NCI-H146 (cell line): ENCODE results near the gene TNS3.
"Not testable (repeated sequence)": the region's sequence is repeated elsewhere in the genome, so short reads cannot be mapped to it uniquely, and the experiment has no call there.

Experiments used
- DNase-seq: peaks from one replicate; lab custom pipeline; 2025; lab: John Stamatoyannopoulos, UW

TNS3 gene

DNA sequence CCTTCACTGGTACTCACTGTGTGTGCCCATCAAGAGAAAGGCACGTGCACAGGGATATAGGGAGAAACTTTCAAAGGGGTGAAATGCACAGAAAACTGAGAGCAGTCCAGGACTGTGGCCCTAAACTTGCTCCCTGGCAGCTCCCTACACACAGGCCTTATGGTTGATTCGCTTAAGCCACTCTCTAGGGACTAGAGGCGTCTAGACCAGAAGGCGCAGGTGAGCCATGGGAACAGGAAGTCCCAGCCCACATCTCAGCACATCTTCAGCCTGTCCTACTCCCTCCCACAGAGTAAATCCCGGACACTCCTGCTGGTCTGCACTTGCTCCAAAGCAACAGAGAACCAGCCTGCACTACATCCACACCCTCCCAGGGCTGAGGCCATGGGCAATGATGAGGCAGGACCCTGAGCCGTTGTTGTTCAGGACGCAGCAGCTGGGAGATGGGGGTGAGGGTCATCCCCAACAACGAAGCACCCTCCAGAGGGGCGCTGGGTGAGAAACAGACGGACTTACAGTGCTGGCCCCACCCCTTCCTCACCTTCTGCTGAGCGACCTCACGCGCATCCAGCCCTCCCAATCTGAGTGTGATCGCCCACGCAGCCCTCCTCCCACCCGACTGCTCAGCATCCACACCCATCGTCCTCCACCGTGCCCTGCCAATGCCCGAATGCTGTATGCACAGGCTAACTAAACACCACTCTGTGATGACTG, 109.3 kb downstream of the TNS3 start:
- no peak for DNase-seq

GRCh38 chr7:47471831-47472230, 110.1 kb downstream of the TNS3 start:
- no peak for DNase-seq

DNA sequence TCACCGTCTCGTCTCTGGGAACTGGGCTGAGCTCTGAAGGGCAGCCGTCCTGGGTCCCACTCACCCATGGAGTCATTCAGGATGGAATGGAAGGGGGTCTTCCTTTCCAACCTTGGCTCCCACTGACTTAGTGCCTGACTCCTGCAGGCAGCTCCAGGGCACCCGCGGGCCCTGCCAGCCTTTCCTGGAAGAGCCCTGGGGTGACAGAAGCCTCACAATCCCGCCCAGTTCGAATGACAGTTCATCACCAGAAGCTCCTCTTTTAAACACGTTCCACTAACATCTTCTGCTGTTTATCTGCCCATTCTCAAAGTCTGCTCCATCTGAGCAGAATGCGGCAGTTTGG, 110.6 kb downstream of the TNS3 start:
- DNase-seq, result no peak

DNA sequence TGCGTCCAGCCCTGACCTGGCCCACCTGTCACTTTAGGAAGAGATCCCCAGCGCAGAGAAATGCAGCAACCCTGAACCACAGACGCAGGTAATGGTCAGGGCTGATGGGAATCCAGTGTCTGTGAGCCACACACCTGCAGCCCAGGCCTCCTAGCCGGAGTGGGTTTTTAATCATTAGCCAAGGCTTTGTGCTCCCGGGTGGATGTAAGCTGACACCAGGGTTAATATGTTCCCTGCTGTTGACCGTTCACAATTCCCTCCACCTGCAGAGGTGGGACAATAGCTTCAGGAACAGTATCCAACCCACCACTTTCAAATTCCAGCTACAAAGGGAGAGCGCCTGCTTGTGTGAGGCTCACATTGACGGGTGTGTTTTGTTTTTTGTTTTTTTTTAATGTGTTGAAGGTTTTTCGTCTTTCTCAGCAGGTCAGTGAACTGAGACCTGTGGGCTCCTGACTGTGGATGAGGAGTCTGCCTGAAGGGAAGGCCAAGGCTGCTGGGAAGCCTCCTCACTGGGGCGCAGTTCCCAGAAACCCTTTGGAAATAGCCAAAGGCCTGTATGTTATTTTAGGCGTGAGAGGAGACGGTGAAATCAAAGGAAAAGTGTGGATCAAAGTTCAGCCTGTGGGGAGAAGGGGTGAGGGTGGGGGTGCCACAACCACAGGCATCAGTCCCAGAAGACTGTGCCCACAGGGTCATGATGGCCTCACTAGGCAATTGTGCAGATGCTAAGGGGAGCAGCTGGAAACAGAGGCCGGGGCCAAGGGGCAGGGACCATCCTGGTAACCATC, 111.1 kb downstream of the TNS3 start:
- DNase-seq, result peak; percentile 99

DNA sequence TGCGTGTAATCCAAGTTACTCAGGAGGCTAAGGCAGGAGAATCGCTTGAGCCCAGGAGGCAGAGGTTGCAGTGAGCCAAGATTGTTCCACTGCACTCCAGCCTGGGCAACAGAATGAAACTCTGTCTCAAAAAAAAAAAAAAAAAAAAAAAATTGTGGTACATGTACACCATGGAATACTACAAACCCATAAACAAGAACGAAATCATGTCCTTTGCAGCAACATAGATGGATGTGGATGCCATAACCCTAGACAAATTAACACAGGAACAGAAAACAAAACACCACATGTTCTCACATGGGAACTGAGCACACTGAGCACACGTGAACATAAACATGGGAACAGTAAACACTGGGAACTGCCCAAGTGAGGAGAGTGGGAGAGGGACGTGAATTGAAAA, 112.1 kb downstream of the TNS3 start:
- DNase-seq, result not testable (repeated sequence)

DNA sequence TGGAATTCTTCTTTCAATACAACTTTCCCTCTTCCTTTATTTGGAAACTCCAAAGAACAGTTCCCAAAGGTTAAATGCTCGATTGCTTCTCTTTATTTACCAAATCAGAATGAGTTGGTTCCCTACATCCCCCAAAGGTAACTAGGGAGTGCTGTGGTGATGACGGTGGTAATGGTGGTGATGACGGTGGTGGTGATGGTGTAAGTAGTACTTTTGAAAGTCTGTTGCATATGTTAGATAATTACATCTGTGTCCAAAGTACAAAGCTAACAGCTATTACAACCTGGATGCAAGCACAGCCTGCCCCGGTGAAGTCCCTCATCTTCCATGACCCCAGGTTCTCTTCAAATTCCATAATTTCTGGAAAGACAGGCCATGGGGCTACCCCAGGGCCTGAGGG, 115.1 kb downstream of the TNS3 start:
- no peak for DNase-seq

DNA sequence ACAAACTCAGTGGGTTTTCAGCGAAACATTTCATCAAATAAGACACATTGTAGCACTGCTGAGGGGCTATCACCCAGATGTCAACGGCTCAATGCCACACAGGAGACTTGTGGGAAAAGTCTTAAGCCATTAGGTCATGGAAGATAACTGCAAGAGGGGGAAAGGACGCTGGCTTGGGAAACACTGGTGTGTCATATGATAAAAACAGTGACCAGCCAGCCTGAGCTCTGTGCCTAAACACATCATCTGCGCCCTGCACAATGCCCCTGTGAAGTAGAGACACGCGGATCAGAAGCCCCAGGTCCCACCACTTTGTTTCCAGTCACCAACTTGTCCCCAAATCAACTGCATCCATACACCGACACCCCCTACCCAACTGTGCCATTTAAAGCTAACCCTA, 116.7 kb downstream of the TNS3 start:
- no peak for DNase-seq

GRCh38 chr7:47464266-47464665, 117.6 kb downstream of the TNS3 start:
- no peak for DNase-seq

GRCh38 chr7:47461746-47462145, 120.2 kb downstream of the TNS3 start:
- no peak for DNase-seq

GRCh38 chr7:47461161-47461560, 120.8 kb downstream of the TNS3 start:
- no peak for DNase-seq

GRCh38 chr7:47460251-47460989, 121.5 kb downstream of the TNS3 start:
- DNase-seq, result peak; percentile 96

- DNase-seq, result no peak
Measured at GRCh38 chr7:47458486-47458885, 123.4 kb downstream of the TNS3 start.

GRCh38 chr7:47458057-47458456, 123.9 kb downstream of the TNS3 start:
- DNase-seq, result no peak

DNA sequence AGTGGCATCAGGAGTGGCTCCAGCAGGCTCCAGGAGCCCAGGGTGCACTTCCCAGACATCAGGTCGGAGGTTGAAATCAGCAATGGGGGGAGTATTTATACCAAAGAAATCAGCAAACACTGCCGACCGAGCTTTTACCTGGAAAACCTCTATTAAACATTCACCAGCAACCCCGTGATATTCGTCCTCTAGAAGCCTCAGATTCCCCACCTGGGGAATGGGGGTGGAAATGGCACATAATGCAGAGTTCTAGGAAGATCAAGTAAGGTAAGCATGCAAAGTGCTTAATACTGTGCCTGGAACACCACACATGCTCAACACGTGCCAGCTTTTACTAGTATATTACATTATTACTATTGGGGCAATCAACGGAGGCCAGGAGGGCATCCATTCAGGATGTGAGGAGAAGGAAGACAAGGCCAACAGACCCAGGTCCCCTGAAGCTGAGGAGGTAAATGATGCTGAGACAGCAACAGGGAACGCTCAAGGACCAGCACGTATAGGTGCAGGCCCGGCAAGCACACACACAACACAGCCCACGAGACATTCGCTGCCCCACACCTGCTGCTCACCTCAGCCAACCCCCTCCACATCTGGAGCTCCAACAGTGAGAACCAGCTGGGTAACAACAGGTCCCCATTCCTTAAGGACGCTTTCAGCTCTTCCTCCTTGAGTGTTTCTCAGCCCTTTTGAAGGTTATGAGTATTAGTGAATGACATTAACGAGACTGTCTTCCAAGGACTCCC, 125.5 kb downstream of the TNS3 start:
- DNase-seq, result no peak

- no peak for DNase-seq
Measured at GRCh38 chr7:47455872-47456185, 126.1 kb downstream of the TNS3 start.

- DNase-seq, result no peak
Measured at GRCh38 chr7:47454974-47455871, 126.7 kb downstream of the TNS3 start.

GRCh38 chr7:47454069-47454973, 127.6 kb downstream of the TNS3 start:
- DNase-seq, result peak; percentile 79

DNA sequence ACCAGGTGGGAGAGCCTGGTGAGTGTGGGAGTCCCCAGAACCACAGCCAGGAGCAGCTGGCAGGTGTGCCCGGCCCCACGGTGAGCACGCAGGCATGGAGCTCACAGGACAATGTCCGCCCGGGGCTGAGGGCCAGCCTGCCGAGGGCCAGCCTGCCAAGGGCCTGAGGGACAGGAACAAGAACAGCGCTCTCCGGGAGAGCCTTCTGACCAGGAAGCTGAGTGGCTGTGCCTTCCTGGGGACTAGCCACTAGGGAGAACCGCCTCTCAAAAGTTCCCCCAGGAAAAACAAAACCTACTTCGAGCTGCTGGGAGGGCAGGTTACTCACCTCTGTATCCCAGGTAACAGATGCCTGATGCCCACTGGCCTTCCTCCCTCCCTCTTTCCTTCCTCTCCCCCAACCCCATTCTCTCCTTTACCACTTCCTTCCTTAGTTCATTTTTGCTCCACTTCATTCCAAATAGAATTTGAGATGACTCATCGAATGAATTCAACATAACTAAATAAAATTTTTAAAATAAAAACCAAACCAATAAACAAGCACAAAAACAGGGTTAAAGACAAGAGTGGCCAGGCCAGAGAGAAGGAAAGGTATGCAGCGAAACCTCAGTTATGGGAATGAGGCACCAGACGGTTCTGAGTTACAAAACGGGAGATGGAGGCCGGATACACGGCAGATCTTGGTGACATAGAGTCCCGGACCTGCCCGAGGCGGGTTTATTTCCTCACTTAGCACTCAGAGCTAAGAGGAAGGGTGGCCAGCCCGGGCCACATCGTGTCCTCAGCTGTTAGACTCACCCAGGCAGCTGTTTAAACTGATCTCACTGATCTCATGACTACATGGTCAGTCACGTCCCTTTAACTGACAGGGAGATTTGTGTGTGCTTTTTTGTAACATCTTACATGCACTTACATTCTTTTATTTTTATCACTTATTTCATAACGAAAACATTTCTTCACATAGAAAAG, 128.5 kb downstream of the TNS3 start:
- peak; percentile 75 for DNase-seq

DNA sequence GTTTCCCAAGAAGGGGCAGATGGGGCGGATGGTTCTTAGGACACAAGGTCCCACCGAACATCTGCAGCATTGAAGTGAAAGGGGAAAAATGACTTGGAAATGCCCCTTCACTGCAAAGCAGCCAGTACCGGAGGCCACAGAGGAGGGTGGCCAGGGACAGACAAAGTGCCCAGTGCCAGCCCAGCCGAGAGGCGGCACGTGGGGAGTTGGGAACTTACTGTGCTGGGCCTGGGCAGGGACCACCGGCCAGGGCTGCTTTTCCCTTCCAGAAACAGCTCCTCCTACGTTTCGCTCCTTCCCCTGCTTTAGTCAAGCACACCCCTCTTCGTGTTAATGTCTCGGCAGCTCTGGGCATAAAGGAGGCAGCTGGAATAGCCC, 129.2 kb downstream of the TNS3 start:
- DNase-seq, result no peak
